GM18867 (cell line): ENCODE measurements around the gene COL26A1.
"Not testable (repeated sequence)": the region's sequence is repeated elsewhere in the genome, so short reads cannot be mapped to it uniquely, and the experiment has no call there.

Experiments
- ATAC-seq: cut with Tn5 transposase; IDR thresholded peaks from one replicate; pipeline ENCODE4 v1.9.1; 2021; ENCODE audit warnings: mild to moderate bottlenecking, moderate library complexity; ENCODE audit not compliant: unreplicated experiment

COL26A1 gene

DNA sequence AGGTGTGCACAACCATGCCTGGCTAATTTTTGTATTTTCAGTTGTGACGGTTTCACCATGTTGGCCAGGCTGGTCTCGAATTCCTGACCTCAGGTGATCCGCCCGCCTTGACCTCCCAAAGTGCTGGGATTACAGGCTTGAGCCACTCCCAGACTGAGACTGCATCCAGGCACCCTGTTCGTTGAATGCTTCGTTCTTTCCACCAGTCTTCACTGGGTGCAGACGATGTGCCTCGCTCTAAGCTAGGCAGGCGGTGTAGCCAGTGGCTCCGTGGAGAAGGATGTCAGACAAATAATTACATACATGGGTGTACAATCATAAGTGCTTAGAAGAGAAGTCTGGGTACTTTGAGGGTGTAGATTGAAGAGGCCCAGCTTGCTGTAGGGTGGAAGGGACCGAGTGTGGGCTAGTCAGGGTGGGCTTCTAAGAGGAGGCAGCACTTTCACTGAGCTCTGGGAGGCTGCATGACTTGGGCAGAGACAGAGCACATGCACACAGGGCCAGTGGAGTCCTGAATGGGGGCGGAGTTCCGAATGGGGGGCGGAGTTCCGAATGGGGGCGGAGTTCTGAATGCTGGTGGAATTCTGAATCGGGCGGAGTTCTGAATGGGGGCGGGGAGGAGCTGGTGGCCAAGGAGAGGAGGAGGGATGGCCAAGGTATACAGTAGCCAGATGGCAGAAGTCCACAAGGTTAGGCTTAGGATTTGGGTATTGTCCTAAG is 74.3 kb downstream of the COL26A1 start:
- no peak for ATAC-seq

DNA sequence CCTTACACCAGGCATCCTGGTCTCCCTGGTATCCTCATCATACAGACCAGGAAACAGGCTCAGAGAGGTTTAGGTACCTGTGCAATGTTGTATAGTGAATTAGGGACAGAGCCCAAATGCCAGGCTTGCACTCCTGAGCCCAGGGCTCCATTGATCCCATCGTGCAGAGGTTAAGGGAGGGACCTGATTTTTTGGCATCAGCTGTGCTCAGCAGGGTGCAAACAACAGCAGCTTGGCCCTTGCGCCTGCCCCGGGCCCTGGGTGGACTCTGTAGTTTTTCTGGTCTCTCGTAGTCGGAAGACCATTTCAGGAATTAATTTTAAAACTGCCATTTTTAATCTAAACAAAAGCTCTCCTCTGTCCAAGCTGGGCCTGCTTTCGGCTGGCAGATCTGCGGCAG is 79.2 kb downstream of the COL26A1 start:
- ATAC-seq, result no peak

DNA sequence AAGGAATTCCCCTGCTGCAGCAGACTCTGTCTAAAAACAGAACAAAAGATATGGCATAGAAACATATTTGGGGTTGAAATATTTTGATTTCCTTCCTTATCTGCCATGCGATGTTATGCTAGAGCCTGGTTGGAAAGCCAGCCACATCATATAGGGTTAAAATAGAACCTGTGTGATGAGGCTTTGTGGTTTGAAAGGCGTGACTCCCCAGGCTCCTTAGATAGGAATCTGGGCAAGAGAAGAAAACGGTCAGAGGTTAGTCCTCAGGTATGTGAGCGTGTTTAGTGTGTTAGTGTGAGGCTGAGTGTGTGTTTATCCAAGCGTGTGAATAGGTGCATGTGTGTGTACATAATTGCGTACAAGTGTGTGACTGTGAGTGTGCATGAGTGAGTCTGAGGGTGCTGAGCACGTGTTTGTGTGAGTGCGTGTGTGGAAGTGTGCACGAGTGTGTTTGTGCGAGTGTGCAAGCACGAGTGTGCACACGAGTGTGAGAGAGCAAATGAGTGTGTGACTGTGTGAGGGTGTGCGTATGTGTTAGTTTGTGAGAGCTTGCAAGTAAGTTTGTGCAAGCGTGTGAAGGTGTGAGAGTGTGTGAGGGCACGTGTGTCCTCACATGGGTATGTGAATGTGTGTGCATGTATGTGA is 79.9 kb downstream of the COL26A1 start:
- ATAC-seq, result no peak

DNA sequence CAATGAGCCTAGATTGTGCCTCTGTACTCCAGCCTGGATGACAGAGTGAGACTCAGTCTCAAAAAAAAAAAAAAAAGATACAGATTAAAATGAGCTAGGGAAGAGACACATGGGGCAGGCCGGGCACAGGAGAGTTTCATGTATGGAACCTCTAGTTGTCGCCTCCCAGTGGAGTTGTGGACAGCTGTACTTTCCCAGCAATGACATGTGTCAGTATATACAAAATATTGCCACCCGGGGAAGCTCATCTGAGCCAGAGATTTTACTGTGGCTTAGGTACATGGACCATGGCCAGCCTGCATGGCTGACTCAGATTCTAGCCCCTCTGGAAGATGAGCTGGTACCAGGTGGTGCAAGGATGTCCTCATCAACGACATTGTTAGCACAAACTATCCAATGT is 87.4 kb downstream of the COL26A1 start:
- no peak for ATAC-seq

DNA sequence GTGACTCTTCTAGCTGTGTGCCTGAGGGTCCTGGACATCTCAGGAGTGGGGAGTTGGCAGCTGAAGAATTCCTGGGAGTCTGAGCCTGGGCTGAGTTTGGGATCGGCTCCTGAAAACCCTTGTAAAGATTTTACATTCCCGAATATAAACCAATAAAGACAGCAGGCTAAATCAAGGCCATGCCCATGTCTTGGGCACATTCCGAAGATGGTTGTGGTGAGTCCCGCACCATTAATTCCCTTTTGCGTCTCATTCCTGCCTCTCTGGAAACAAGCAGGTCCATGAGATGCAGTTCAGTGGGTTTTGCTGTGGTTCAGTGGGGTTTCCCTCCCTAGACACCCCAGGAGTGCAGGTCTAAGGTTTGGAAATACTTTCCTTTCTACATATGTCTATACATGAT is 90.9 kb downstream of the COL26A1 start:
- no peak for ATAC-seq

DNA sequence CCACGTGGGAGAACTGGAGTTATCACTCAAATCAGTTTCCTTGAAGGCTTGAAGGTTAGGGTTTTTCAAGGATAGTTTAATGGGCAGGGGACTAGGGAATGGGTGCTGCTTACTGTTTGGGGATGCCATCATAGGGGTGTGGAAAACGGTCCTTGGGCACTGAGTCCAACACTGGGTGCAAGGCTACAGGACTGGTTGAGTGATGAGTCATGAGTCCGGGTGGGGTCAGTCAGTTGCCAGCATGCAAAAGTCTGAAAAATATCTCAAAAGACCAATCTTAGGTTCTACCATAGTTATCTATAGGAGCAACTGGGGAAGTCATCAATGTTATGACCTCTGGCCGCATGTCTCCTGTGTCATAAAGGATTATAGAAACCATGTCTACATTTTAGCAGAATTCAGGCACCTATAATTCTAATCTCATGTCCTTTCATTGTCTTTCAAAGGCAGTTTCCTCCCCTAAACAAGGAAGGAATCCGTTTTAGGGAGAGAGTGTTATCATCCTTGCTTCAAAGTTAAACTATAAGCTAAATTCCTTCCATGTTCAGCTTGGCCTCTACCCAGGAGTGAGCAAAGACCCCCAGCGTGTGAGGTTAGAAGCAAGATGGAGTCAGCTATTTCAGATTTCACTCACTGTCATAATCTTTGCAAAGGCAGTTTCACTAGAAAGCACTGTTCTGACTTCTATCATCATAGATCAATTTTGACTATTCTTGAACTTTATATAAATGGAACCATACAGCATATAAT is 94.5 kb downstream of the COL26A1 start:
- no peak for ATAC-seq

DNA sequence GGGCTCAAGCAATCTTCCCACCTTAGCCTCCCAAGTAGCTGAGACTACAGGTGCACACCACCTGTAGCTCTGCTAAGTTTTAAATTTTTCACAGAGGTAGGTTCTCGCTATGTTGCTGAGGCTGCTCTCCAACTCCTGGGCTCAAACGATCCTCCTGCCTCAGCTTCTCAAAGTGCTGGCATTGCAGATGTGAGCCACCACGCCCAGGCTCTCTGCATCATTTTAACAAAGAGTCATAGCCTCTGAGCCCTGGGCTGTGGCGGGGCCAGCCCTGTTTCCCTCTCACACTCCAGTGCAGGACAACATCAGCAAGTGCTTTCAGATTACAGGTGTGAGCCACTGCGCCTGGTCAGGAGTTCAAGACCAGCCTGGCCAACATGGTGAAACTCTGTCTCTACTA is 102.5 kb downstream of the COL26A1 start:
- no peak for ATAC-seq

DNA sequence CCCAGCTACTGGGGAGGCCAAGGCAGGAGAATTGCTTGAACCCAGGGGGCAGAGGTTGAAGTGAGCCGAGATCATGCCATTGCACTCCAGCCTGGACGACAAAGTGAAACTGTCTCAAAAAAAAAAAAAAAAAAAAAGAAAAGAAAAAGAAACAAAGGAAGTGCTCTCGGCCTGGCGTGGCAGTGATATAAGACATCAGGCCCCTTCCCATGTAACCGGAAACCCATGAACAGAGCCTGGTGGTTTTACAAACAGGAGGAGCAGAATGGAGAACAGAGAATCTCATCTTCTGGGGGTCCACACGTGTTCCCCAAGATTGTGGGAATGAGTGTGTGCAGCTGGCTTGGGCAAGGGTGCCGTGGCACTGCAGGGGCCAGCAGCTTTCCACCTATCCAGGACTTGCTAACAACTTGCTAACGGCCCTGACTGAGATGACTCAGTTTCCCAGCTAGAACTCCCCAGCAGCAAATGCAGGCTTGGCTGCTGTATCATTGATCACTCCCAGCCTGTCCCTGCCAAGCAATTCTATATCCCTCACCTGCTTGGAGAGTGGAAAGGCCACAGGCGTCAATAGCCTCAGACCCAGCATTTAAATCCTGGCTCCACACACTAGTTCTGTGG is 103.0 kb downstream of the COL26A1 start:
- ATAC-seq, result no peak

DNA sequence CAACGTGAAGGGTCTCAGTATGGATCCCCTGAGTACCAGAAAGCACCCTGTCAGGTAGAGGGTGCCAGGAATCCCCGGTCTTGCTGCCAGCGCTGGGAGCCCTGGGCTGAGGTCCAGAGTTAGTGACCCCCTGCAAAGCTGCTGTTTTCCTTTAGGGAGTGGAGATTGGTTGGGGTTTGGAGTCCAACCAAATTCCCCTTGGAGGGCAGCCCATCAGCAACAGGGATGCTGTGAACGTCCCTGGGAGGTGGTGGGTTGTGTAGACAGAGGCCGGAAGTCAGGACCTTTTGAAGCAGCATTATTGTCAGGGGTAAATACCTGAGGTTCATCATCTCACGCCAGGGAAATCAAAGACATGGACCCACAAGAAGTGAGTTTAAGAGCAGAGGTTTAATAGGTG is 104.2 kb downstream of the COL26A1 start:
- ATAC-seq, result no peak

DNA sequence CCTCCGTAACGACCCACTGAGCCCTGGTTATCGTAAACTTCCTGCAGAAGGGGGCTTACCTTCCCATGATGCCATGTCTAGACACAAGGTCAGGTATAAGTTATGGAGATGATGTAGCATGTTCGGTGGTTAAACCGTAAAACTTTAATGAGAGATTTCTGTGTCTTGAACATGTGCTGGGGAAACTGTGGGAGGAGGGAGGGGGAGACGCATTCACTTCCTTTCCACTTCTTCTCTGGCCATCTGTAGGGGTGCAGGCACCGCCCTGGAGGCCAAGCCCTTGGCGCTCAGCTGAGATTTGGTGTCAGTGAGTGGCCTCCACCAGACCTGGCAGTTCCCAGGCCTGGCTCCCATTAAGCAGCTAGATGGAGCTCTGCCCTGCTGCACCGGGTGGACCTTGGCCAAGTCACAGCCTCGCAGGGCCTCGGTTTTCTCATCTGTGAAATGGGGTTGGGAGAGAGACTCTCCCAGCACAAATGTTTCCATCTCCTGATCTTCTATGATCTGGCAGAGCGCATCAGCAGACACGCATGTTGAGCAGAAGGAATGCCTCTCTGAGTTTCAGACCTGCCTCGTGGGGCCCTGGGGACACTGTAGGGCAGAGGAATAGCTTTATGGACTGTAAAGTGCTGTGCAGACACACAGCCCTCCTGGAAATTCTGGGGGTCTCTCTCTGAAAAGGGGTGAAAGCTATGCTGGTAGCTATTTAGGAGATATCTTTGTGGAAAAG is 106.0 kb downstream of the COL26A1 start:
- ATAC-seq, result no peak

DNA sequence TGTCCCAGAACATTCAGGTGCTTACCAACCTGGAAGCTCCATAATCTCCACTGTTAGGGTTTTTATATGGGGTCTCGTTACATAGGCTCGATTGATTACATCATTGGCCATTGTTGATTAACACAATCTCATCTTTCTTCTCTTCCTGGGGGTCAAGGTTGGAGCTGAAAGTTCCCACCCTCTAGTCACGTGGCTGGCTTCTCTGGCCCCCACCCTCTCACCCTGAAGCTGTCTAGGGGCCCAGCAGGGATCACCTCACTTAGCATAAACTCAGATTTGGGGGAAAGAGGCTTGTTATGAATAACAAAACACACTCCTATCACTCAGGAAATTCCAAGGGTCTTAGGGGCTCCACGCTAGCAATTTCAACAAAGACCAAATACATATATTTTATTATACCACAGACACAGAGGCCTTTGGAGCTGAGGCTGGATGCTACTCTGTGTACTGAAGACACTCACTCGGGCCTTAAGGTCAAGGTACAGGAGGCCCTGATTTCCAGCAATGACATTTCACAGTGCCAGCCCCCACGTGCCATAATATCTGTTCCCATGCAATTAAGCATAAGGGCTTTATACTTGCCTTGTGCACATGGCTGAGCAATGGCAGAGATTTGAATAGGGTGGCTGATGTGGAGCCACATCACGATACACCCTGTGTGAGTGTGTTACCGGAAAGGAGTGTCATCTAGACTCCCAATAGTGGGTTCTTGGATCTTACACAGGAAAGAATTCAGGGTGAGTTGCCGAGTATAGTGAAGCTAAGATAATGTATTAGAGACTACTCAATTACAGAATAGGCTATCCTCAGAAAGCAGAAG is 108.2 kb downstream of the COL26A1 start:
- no peak for ATAC-seq

DNA sequence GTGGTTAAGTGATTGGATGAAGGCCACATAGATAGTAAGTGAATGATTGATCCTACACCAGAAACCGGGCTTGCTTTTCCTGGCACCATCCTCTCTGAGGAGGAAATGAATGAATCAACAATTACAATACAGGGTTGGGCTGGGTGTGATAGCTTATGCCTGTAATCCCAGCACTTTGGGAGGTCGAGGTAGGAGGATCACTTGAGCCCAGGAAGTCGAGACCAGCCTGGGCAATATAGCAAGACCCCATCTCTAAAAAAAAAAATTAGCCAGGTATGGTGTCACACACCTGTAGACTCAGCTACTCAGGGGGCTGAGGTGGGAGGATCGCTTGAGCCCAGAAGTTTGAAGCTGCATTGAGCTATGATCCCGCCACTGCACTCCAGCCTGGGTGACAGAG is 111.5 kb downstream of the COL26A1 start:
- no peak for ATAC-seq

DNA sequence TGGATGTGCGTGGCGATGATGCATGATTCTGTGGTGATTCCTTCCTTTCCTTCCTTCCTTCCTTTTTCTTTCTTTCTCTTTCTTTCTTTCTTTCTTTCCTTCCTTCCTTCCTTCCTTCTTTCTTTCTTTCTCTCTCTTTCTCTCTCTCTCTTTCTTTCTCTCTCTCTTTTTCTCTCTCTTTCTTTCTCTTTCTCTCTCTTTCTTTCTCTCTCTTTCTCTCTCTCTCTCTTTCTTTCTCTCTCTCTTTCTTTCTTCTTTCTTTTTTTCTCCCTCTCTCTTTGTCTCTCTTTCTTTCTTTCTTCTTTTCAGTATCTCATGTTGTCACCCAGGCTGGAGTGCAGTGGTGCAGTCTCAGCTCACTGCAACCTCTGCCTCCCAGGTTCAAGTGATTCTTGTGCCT is 113.0 kb downstream of the COL26A1 start:
- not testable (repeated sequence) for ATAC-seq

DNA sequence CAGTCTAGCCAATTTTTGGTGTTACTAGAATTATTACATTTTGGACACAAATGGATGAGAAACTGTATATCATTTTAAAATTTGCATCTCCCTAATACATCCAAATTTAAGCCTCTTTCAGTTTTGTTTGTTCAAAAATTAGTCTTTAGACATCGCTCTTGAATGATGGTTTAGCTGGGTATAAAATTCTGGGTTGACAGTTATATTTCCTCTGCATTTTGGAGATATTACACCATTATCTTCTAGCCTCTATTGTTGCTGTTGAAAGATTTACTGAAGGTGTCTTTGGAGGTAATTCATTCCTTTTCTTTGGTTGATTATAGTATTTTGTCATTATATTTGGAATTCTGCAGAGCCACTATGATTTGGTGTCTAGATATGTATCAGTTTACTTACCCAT is 116.5 kb downstream of the COL26A1 start:
- ATAC-seq, result no peak

DNA sequence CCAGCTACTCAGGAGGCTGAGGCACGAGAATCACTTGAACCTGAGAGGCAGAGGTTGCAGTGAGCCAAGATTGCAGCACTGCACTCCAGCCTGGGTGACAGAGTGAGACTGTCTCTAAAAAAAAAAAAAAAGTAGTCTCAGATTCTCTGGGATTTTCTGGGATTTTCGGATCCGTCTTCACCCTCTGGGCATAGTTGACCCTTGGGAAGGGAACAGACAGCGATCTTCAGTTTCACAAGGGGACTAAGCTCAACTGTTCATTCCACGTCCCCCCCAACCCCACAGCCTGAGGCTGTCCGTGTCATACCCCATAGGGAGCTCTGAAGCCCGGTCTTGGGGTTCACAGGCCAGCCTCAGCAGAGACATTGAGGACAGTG is 123.4 kb downstream of the COL26A1 start:
- not testable (repeated sequence) for ATAC-seq

DNA sequence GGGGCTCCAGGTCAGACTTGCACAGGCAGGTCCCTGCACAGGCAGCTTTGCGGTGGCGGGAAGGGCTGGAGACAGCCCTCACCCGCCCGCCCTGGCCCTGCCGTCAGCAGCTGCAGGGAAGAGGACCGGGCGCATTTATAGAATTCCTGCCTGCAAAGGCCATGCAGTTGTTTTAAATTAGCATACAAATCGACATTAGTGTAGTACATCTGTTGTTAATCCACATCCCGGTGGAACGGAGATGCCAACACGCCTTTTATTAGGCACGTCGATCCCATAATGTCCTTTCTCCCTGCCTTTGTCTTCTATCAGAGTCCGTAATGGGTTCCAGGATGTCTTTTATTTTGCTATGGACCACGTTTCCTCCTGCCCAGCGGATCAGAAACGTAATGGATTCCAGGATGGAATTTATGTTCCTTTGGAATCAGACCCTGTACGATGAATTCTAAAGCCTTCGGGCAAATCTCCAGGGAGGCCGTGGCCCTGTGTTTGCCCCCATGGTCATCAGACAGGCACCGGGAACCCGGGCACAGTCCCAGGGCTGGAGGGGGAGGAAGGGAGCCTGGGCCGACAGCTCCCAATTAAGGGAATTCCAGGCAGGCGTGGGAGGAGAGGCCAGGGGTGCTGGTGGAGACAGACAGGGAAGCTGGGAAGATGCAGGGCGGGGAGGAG is 123.9 kb downstream of the COL26A1 start:
- no peak for ATAC-seq

DNA sequence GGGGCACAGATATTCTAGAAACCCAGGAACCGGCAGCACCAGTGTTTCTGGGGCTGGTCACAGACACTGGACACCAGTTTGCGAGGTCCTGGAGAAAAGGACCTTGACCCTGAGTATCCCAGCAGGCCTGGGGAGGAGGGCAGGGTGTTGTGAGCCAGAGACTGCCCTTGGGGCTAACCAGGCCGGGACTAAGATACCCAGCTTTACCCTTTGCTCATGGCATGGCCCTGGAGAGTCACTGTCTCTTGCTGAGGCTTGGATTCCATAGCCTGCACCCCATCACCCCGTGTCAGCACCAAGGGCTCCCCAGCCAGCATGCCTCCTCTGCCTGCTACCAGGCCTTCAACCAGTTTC is 124.4 kb downstream of the COL26A1 start:
- ATAC-seq, result no peak

DNA sequence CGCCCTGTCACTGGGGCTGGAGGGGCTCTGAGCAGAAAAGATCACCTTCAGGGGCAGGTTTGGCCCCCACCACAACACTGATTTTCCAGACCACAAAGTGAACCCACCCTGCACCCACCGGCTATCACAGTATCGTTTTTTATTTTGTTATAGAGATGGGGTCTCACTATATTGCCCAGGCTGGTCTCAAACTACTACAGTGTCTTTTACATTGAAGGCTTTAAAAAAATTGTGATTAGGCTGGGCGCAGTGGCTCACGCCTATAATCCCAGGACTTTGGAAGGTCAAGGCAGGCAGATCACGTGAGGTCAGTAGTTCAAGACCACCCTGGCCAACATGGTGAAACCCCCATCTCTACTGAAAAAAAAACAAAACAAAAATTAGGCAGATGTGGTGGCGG is 125.1 kb downstream of the COL26A1 start:
- ATAC-seq, result no peak

DNA sequence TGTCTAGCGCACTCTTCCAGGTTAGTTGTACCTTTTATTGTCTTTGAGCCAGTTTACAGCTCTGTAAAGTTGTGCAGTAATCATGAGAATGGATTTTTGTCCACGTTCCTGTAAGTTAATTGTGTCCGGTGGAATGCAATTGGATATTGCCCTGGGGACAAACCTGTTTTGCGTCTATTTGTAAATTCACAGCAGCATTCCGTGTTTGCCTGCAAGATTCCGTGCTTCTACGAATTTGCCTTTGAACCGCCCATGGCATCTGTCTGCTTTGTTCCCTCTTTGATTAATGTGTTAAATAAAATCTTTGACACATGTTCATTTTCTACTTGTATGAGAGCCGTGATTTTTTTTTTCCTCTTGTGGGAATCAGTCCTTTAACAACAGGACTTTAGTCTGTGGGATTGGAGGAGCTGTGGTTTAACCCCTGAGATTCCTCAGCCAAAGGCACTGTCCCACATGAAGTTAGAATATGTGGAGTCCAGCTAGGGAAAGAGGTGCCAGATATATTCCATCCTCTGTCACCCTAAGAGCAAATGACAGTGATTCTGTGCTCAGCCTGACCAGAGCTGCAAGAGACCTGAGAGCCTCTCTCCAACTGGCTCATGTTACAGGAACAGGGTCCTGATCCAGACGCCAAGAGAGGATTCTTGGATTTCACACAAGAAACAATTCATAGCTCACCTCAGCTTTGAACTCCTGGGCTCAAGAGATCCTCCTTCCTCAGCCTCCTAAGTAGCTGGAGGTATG is 126.3 kb downstream of the COL26A1 start:
- ATAC-seq, result no peak
